PC-3 (cell line): Measurements from ENCODE around the gene ADAM11. TPM values are rescaled to one million over a fixed set of nuclear protein-coding genes. Genes with fewer than 3 reads are reported as not detected.

ENCODE experiments used
- ATAC-seq: fragments of 200-7000 bp; cut with Tn5 transposase; 2 replicates; pipeline ENCODE4 v1.9.1; 2020; ENCODE audit warnings: mild to moderate bottlenecking, moderate library complexity
- BruUV-seq: library from RNA; stranded (reverse); fragments of 400-500 nt; replicated peaks from 2 replicates; lab custom pipeline; 2021; lab: Mats Ljungman, UMichigan
- CTCF ChIA-PET: fragments of 300-600 bp; sonication (Branson Sonifier 250); formaldehyde crosslinking; loops from one replicate; lab custom pipeline; 2022; ENCODE audit warnings: antibody characterized with exemption; lab: Charles Lee
- POLR2A ChIA-PET: fragments of 300-600 bp; sonication (Branson Sonifier 250); formaldehyde crosslinking; loops from one replicate; lab custom pipeline; 2022; ENCODE audit warnings: antibody characterized with exemption; ENCODE audit not compliant: unreplicated experiment; lab: Charles Lee
- DNase-seq: peaks from one replicate; pipeline ENCODE4 v3.0.0-alpha.2; 2015
- H2AFZ ChIP-seq: fragments of 300-600 bp; sonication (generic); 2 replicates; pipeline ENCODE4 v1.6.0; 2016; ENCODE audit warnings: antibody characterized with exemption, low read length
- H3F3A ChIP-seq: fragments of 300-600 bp; sonication (generic); one replicate; pipeline ENCODE4 v1.6.0; 2017; ENCODE audit warnings: antibody characterized with exemption, low read length, control low read depth, mild to moderate bottlenecking; ENCODE audit not compliant: unreplicated experiment
- H3K27ac ChIP-seq: fragments of 300-600 bp; sonication (generic); 2 replicates; pipeline ENCODE4 v1.5.1; 2016; ENCODE audit warnings: mild to moderate bottlenecking, low read length
- H3K27me3 ChIP-seq: fragments of 300-600 bp; sonication (generic); 2 replicates; pipeline ENCODE4 v1.6.1; 2016; ENCODE audit warnings: low read length, mixed read lengths
- H3K36me3 ChIP-seq: fragments of 300-600 bp; sonication (generic); 2 replicates; pipeline ENCODE4 v1.6.1; 2016; ENCODE audit warnings: low read depth, mixed run types, low read length, mixed read lengths
- H3K4me1 ChIP-seq: fragments of 300-600 bp; sonication (generic); 2 replicates; pipeline ENCODE4 v1.5.1; 2016; ENCODE audit warnings: low read length; ENCODE audit not compliant: insufficient read depth
- H3K4me2 ChIP-seq: fragments of 300-600 bp; sonication (generic); 2 replicates; pipeline ENCODE4 v1.6.0; 2016; ENCODE audit warnings: low read length
- H3K4me3 ChIP-seq: fragments of 300-600 bp; sonication (generic); 2 replicates; pipeline ENCODE4 v1.5.1; 2016; ENCODE audit warnings: mild to moderate bottlenecking, low read length, mixed read lengths
- H3K79me2 ChIP-seq: fragments of 300-600 bp; sonication (generic); 2 replicates; pipeline ENCODE4 v1.6.1; 2017; ENCODE audit warnings: low read length, mixed read lengths
- H3K9ac ChIP-seq: fragments of 300-600 bp; sonication (generic); 2 replicates; pipeline ENCODE4 v1.6.0; 2016; ENCODE audit warnings: mild to moderate bottlenecking, low read length
- H3K9me2 ChIP-seq: fragments of 300-600 bp; sonication (generic); replicated peaks from 2 replicates; pipeline ENCODE4 v1.6.1; 2016; ENCODE audit warnings: mixed run types, low read length, mixed read lengths
- H3K9me3 ChIP-seq: fragments of 300-600 bp; sonication (generic); 2 replicates; pipeline ENCODE4 v1.6.1; 2016; ENCODE audit warnings: low read length, mixed read lengths
- H4K20me1 ChIP-seq: fragments of 300-600 bp; sonication (generic); 2 replicates; pipeline ENCODE4 v1.6.1; 2016; ENCODE audit warnings: low read length, mixed read lengths
- EZH2 ChIP-seq: fragments of 300-600 bp; sonication (generic); IDR thresholded peaks from one replicate; pipeline ENCODE4 v1.6.1; 2017; ENCODE audit warnings: antibody characterized with exemption, mild to moderate bottlenecking, low read length; ENCODE audit not compliant: unreplicated experiment
- EZH2phosphoT487 ChIP-seq: fragments of 300-600 bp; sonication (generic); IDR thresholded peaks from 2 replicates; pipeline ENCODE4 v1.6.1; 2018; ENCODE audit warnings: mild to moderate bottlenecking, antibody characterized with exemption, low read length, borderline replicate concordance
- intact Hi-C: fragments of 100-400 bp; cut with micrococcal nuclease; formaldehyde crosslinking; loops from 2 replicates; pipeline ENCODE4 v1.9.0; 2023
- total RNA-seq: library from RNA; depleted of rRNA; stranded (reverse); fragments of >200 nt; gene quantifications from 2 replicates; pipeline ENCODE4 v1.2.3, GENCODE V29; 2014
- TF ChIP-seq, protein P1 (sequence below): fragments of 300-600 bp; sonication (generic); conservative IDR thresholded peaks from 2 replicates; pipeline ENCODE4 v1.5.1; 2017; ENCODE audit warnings: antibody characterized with exemption, low read depth, mild to moderate bottlenecking, low read length

ADAM11 gene
- total RNA-seq, 1 experiment from 2014 or later, result 2.9 TPM

DNA sequence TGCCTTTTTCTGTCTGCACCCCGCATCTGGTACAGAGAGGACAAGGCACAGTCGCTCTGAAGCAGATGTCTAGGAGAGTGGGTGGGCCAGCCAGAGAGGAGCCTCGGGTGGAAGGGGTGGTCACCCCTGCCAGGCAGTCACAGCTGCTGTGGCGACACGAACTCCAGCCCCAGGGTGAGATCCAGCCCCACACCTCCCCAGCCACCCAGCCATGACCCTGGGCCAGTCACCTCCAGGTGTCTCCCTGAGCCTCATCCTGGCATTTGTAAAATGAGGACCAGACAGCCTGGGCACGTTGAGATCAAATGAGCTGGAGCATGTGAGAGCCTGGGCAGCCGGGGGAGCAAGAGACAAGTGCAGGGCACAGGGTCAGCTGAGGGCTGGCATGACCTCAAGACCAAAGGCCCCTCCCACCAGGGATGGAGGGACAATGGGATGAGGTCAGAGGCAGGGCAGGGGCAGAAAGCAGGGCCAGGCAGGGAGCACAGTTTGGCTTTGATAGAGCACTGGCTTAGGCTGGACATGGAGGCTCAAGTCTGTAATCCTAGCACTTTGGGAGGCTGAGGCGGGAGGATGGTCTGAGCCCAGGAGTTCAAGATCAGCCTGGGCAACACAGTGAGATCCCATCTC, 7.7 kb downstream of the ADAM11 start:
- H3K9me2 ChIP-seq, result no peaks in the 10 kb centered on the region
- H3K36me3 ChIP-seq, result no peaks in the 10 kb centered on the region
- no peak overlapping the region for H2AFZ ChIP-seq
- no peak for TF ChIP-seq EZH2phosphoT487
- H3F3A ChIP-seq, result no peaks in the 10 kb centered on the region
- BruUV-seq, result no TSS peak
- no peak overlapping the region for H3K4me3 ChIP-seq
- ATAC-seq (no peak), DNase-seq (no peak)
- no peak overlapping the region for H3K27ac ChIP-seq
- intact Hi-C loops, result no loop called here
- H3K27me3 ChIP-seq, result no peaks in the 10 kb centered on the region
- no peak overlapping the region for H3K9ac ChIP-seq
- no peaks in the 10 kb centered on the region for H4K20me1 ChIP-seq
- ChIA-PET POLR2A (no interaction called here), CTCF (no interaction called here)
- no peak overlapping the region for H3K4me2 ChIP-seq
- H3K79me2 ChIP-seq, result no peaks in the 10 kb centered on the region
- H3K4me1 ChIP-seq, result no peaks in the 10 kb centered on the region
- H3K9me3 ChIP-seq, result no peaks in the 10 kb centered on the region

DNA sequence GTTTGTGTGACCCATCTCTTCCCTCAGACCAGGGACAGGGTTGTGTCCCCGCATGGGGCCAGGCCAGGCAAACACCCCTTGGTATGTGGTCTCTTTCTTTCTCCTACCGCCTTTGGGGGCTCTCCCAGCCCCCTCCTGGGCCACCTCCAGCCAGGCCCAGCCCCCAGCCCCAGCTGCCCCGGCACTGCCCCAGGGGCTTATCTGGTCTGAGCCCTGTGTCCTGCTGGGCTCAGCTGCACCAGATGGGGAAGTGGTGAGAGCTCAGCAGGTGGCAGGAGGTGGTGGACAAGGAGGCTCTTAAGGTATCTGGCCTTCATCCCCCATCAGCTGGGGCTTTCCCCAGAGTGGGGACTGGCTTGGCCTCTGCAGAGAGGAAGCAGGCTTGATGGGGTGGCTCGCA, 8.7 kb downstream of the ADAM11 start:
- H3K9ac ChIP-seq, result no peak overlapping the region
- no peak overlapping the region for H3K27ac ChIP-seq
- H3K9me3 ChIP-seq, result no peaks in the 10 kb centered on the region
- DNase-seq (no peak), ATAC-seq (no peak)
- no peaks in the 10 kb centered on the region for H3K9me2 ChIP-seq
- BruUV-seq, result no TSS peak
- H3K36me3 ChIP-seq, result no peaks in the 10 kb centered on the region
- no peaks in the 10 kb centered on the region for H3K27me3 ChIP-seq
- H3K4me1 ChIP-seq, result no peaks in the 10 kb centered on the region
- H3K4me3 ChIP-seq, result no peak overlapping the region
- H3F3A ChIP-seq, result no peaks in the 10 kb centered on the region
- POLR2A ChIA-PET, result no interaction called here
- TF ChIP-seq, protein P1, sequence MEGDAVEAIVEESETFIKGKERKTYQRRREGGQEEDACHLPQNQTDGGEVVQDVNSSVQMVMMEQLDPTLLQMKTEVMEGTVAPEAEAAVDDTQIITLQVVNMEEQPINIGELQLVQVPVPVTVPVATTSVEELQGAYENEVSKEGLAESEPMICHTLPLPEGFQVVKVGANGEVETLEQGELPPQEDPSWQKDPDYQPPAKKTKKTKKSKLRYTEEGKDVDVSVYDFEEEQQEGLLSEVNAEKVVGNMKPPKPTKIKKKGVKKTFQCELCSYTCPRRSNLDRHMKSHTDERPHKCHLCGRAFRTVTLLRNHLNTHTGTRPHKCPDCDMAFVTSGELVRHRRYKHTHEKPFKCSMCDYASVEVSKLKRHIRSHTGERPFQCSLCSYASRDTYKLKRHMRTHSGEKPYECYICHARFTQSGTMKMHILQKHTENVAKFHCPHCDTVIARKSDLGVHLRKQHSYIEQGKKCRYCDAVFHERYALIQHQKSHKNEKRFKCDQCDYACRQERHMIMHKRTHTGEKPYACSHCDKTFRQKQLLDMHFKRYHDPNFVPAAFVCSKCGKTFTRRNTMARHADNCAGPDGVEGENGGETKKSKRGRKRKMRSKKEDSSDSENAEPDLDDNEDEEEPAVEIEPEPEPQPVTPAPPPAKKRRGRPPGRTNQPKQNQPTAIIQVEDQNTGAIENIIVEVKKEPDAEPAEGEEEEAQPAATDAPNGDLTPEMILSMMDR, result no peak
- TF ChIP-seq EZH2 (no peak), EZH2phosphoT487 (no peak)
- intact Hi-C loops, result no loop called here
- no peak overlapping the region for H2AFZ ChIP-seq
- CTCF ChIA-PET, result no interaction called here
- no peaks in the 10 kb centered on the region for H3K79me2 ChIP-seq
- H3K4me2 ChIP-seq, result no peak overlapping the region
- H4K20me1 ChIP-seq, result no peaks in the 10 kb centered on the region

DNA sequence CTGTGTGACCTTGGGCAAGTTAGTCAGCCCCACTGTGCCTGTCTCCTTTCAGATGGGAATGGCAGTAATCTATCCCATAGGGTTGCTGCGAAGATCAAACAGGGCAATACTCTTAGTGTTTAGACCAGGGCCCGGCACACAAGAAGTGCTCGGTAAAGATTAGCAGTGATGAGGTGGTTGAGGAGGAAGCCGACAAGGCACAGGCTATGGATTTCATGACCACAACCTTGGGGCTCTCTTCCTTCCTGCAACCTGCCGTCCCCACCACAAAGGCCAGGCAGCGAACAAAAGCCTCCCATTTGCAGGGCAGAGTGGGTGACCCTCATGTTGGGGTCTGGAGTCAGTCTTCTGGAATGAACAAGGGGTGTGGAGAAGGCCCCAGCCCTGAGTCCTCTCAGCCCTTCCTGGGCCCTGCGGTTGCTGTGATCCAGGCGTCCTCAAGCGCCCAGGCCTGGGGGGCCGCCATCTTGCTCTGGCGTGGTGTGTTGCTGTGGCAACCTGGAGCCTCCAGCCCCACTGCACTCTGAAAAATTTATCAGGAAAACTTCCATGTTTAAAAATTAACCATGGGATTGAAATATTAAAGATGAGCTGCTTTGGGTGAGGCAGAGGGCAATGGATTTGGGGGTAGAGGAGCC, 9.8 kb downstream of the ADAM11 start:
- no peaks in the 10 kb centered on the region for H3K79me2 ChIP-seq
- BruUV-seq, result no TSS peak
- CTCF ChIA-PET, result no interaction called here
- H3K9me3 ChIP-seq, result no peaks in the 10 kb centered on the region
- H3F3A ChIP-seq, result no peaks in the 10 kb centered on the region
- H3K36me3 ChIP-seq, result no peaks in the 10 kb centered on the region
- no peak overlapping the region for H3K4me3 ChIP-seq
- intact Hi-C loops, result no loop called here
- no peak overlapping the region for H3K27ac ChIP-seq
- TF ChIP-seq, protein P1, result no peak
- TF ChIP-seq EZH2phosphoT487, result no peak
- TF ChIP-seq EZH2, result no peak
- H2AFZ ChIP-seq, result no peak overlapping the region
- no peak overlapping the region for H3K9ac ChIP-seq
- H3K9me2 ChIP-seq, result no peaks in the 10 kb centered on the region
- POLR2A ChIA-PET, result no interaction called here
- H4K20me1 ChIP-seq, result no peaks in the 10 kb centered on the region
- DNase-seq, result no peak
- no peaks in the 10 kb centered on the region for H3K4me1 ChIP-seq
- no peaks in the 10 kb centered on the region for H3K27me3 ChIP-seq
- H3K4me2 ChIP-seq, result no peak overlapping the region
- ATAC-seq, result no peak
